Measurements from ENCODE around the gene INPP5B. TPM values are rescaled to one million over a fixed set of nuclear protein-coding genes. Genes with fewer than 3 reads are reported as not detected.

INPP5B gene
- total and polyA plus RNA-seq, 12 donors = 10.4 to 32.3 (median 20.9) TPM

DNA sequence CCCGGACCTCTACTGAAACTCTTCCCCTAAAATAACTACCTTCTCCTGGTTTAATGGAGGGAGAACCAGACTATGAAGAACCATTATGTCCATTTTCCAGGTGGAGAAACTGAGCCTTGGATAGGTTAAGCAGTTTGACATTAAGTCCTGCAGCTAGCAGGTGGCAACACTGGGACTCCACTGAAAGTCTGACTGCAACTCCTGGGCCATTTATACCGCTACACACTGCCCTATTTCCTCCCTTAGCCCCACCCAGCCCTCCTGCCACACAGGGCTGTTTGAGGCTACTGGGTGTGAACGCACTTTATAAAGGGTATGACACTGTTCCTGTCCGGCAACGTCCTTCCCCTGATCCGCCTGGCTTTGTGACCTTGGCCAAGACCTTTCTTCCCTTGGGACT, 511 bp upstream of the INPP5B start:
- peaks cover 15 to 18% of the 10 kb centered on the region in 2 donors for H3K4me1 ChIP-seq (replicated peaks in 1 of 2)
- WGBS, 4 donors = 26 to 31% (median 29%) methylated on average over 6 of the region's 6 CpGs
- H3K36me3 ChIP-seq (replicated peaks in 1 of 2) = peaks cover 0 to 15% of the 10 kb centered on the region in 2 donors
- no peak for DNase-seq
- H3K27ac ChIP-seq = peak overlapping the region in 3 of 5 donors; percentile 81 to 96 (median 94)
- TF ChIP-seq, protein P1, sequence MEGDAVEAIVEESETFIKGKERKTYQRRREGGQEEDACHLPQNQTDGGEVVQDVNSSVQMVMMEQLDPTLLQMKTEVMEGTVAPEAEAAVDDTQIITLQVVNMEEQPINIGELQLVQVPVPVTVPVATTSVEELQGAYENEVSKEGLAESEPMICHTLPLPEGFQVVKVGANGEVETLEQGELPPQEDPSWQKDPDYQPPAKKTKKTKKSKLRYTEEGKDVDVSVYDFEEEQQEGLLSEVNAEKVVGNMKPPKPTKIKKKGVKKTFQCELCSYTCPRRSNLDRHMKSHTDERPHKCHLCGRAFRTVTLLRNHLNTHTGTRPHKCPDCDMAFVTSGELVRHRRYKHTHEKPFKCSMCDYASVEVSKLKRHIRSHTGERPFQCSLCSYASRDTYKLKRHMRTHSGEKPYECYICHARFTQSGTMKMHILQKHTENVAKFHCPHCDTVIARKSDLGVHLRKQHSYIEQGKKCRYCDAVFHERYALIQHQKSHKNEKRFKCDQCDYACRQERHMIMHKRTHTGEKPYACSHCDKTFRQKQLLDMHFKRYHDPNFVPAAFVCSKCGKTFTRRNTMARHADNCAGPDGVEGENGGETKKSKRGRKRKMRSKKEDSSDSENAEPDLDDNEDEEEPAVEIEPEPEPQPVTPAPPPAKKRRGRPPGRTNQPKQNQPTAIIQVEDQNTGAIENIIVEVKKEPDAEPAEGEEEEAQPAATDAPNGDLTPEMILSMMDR (IDR thresholded peaks at IDR 0.05) = no peak
- TF ChIP-seq POLR2A (IDR thresholded peaks at IDR 0.05) = no peak
- H3K4me3 ChIP-seq = peak overlapping the region in 1 of 4 donors; percentile 93
- H3K27me3 ChIP-seq = no peaks in the 10 kb centered on the region
- intact Hi-C loops (cut with DNase I) = no loop called here
- H3K9me3 ChIP-seq (replicated peaks in 1 of 3) = no peaks in the 10 kb centered on the region

DNA sequence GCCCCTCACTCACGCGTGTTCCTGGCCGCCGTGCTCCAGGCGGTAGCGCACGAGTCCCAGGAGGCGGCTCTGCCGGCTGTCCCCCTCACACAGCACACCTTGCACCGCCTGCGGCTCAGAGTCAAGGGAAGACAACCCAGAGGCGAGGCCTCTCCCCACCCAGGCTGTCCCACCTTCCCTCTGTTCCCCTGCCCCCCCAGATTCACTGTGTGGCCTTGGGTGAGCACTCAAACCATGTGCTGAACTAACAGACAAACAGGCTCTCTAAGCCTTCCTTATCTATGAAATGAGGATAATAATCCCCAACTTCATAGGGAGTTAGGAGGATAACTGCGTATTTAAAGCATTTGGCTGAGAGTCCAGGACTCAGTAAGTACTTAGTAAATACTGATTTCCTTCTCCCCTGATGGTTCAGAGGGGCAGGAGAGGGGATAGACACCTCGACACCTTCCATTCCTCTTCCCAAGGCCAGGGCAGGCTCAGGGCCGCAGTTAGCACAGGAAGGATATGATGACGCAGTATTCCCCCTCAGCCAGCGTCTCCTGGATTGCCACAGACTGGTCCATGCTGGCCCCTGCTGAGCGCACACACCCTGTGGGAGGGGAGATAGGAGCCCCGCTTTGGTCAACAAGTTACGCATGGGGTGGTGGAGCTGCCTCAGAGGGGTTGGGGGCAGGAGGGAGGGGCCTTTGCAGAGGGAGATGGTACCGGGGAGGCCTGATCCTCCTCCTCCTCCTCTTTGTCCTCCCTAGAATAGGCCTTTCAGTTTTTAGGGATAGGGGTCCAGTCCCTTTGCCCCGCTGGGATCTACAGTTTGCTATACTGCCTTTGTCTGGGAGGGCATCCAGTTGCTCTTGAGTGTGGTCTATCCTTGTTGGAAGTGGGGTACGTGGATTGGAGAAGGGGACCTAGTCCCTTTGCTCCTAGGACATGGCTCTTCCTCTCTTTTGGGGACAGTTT, 830 bp downstream of the INPP5B start:
- Histone ChIP-seq H3K36me3 (replicated peaks in 1 of 2) (peaks cover 0 to 20% of the 10 kb centered on the region in 2 donors), H3K27me3 (no peaks in the 10 kb centered on the region), H3K4me3 (peak overlapping the region; percentile 38 to 97 (median 72)), H3K4me1 (replicated peaks in 1 of 2) (peaks cover 15 to 18% of the 10 kb centered on the region in 2 donors), H3K27ac (peak overlapping the region; percentile 23 to 96 (median 81)), H3K9me3 (replicated peaks in 1 of 3) (no peaks in the 10 kb centered on the region)
- TF ChIP-seq, protein P1 (IDR thresholded peaks at IDR 0.05) = no peak
- TF ChIP-seq POLR2A (IDR thresholded peaks at IDR 0.05) = peak in 1 of 2 donors; percentile 41
- intact Hi-C loops (cut with DNase I) = no loop called here
- DNase-seq = peak; percentile 56 to 86 (median 81)
- 8 to 57% (median 42%) methylated on average over 8 to 23 of the region's 23 CpGs for WGBS, 4 donors

DNA sequence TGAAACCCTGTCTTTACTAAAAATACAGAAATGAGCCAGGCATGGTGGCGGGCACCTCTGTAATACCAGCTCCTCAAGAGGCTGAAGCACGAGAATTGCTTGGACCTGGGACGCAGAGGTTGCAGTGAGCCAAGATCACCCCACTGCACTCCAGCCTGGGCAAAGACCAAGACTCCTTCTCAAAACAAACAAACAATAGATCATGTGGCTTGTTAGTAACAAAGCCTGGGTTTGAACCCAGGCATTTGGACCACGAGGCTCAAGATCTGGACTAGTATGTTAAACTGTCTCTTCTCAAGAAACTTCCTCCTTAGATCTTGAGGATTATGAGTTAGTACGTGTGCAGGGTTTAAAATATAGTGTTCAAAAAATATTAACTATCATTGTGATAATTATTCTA, 1.6 kb downstream of the INPP5B start:
- no peaks in the 10 kb centered on the region for H3K27me3 ChIP-seq
- no peak for TF ChIP-seq POLR2A (IDR thresholded peaks at IDR 0.05)
- TF ChIP-seq, protein P1 (IDR thresholded peaks at IDR 0.05) = no peak
- no peak for DNase-seq
- intact Hi-C loops (cut with DNase I) = no loop called here
- H3K9me3 ChIP-seq (replicated peaks in 1 of 3) = no peaks in the 10 kb centered on the region
- WGBS, 4 donors = 83 to 95% (median 87%) methylated on average over 5 of the region's 5 CpGs
- peak overlapping the region in 1 of 4 donors; percentile 93 for H3K4me3 ChIP-seq
- peaks cover 0 to 28% of the 10 kb centered on the region in 2 donors for H3K36me3 ChIP-seq (replicated peaks in 1 of 2)
- peak overlapping the region; percentile 23 to 96 (median 81) for H3K27ac ChIP-seq
- H3K4me1 ChIP-seq (replicated peaks in 1 of 2) = peaks cover 15 to 18% of the 10 kb centered on the region in 2 donors

DNA sequence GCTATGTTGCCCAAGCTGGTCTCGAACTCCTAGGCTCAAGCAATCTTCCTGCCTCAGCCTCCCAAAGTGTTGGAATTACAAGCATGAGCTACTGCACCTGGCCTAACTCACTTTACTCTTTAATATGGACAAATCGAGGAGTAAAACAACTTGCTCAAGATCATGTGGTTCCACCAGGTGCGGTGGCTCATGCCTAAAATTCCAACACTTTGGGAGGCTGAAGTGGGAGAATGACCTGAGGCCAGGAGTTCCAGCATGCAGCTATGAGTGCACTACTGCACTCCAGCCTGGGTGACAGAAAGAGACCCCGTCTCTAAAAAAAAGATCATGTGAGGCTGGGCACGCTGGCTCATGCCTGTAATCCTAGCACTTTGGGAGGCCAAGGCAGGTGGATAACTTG, 2.0 kb downstream of the INPP5B start:
- WGBS, 4 donors = 80 to 100% (median 95%) methylated on average over 4 to 5 of the region's 5 CpGs
- no peak overlapping the region for H3K4me3 ChIP-seq
- H3K9me3 ChIP-seq (replicated peaks in 1 of 3) = no peaks in the 10 kb centered on the region
- no peak for TF ChIP-seq POLR2A (IDR thresholded peaks at IDR 0.05)
- TF ChIP-seq, protein P1 (IDR thresholded peaks at IDR 0.05) = no peak
- peak overlapping the region in 2 of 5 donors; percentile 94 to 96 for H3K27ac ChIP-seq
- H3K27me3 ChIP-seq = no peaks in the 10 kb centered on the region
- intact Hi-C loops (cut with DNase I) = no loop called here
- no peak for DNase-seq
- H3K4me1 ChIP-seq (replicated peaks in 1 of 2) = peaks cover 15 to 18% of the 10 kb centered on the region in 2 donors
- H3K36me3 ChIP-seq (replicated peaks in 1 of 2) = peaks cover 0 to 32% of the 10 kb centered on the region in 2 donors

Data from adrenal gland (tissue), 12 donors.